Measurements from ENCODE around the gene PTPRK. TPM values are rescaled to one million over a fixed set of nuclear protein-coding genes. Genes with fewer than 3 reads are reported as not detected.

PTPRK gene
- total RNA-seq, 4 donors from 2014 or later: 7.3 to 22.9 (median 13.0) TPM

DNA sequence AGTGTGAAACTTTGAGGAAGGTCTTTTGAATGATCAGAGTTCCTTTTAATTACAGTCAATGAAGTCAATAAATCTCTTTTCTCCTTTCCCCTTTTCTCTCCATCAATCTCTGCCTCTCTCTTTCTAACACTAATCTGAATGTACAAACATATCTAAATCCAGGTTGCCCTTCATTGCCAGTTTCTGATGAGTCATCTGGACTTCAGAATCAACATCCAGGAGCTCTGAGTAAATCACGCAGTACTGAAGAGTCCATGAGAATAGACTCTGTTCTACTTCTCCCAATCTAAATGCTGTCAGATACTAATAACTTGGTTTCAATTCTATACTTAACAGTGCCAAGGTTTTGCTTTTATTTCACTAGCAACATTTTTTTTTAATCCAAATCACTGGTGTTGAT lies 380.9 kb downstream of the PTPRK start:
- no peak for DNase-seq
- Histone ChIP-seq H3K9me3 (no peaks in the 10 kb centered on the region), H3K27me3 (no peaks in the 10 kb centered on the region), H3K4me3 (no peak overlapping the region), H3K36me3 (no peaks in the 10 kb centered on the region), H3K27ac (no peak overlapping the region), H3K4me1 (peaks cover 0 to 7% of the 10 kb centered on the region in 2 donors)
- peak; percentile 73 to 88 for ATAC-seq
- TF ChIP-seq, protein P1, sequence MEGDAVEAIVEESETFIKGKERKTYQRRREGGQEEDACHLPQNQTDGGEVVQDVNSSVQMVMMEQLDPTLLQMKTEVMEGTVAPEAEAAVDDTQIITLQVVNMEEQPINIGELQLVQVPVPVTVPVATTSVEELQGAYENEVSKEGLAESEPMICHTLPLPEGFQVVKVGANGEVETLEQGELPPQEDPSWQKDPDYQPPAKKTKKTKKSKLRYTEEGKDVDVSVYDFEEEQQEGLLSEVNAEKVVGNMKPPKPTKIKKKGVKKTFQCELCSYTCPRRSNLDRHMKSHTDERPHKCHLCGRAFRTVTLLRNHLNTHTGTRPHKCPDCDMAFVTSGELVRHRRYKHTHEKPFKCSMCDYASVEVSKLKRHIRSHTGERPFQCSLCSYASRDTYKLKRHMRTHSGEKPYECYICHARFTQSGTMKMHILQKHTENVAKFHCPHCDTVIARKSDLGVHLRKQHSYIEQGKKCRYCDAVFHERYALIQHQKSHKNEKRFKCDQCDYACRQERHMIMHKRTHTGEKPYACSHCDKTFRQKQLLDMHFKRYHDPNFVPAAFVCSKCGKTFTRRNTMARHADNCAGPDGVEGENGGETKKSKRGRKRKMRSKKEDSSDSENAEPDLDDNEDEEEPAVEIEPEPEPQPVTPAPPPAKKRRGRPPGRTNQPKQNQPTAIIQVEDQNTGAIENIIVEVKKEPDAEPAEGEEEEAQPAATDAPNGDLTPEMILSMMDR (IDR thresholded peaks at IDR 0.05 in 4 of 5, conservative IDR thresholded peaks at IDR 0.05 in 1 of 5): no peak
- TF ChIP-seq POLR2A (IDR thresholded peaks at IDR 0.05): no peak
- in situ Hi-C loops (cut with MboI; ENCODE audit: low sequenced_read_pairs in 4 of 4): no loop called here
- intact Hi-C loops (cut with DNase I; ENCODE audit: low total_unique reads): no loop called here

DNA sequence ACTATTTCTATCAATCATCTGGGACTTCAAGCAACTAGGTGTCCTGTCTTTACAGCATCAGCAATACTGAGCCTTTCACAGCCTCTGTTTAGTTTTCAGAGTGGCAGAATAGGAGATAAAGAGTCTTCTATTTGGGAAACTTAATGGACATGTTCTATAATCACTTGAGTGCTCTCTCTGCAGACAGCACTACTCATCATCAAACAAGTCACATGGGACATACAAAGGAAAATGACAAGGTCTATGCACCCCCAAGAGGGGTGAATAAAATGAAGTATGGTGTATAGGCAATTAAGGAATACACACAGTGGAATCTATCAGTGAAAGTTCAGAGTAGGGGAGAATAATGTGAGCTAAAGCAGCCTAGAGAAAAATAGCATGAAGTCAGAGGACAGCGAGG lies 381.7 kb downstream of the PTPRK start:
- DNase-seq (no peak), ATAC-seq (no peak)
- TF ChIP-seq, protein P1 (IDR thresholded peaks at IDR 0.05 in 4 of 5, conservative IDR thresholded peaks at IDR 0.05 in 1 of 5): no peak
- no peak for TF ChIP-seq POLR2A (IDR thresholded peaks at IDR 0.05)
- no peaks in the 10 kb centered on the region for H3K36me3 ChIP-seq
- H3K4me3 ChIP-seq: no peak overlapping the region
- intact Hi-C loops (cut with DNase I; ENCODE audit: low total_unique reads) (no loop called here), in situ Hi-C loops (cut with MboI; ENCODE audit: low sequenced_read_pairs in 4 of 4) (no loop called here)
- H3K4me1 ChIP-seq: peaks cover 0 to 7% of the 10 kb centered on the region in 2 donors
- no peak overlapping the region for H3K27ac ChIP-seq
- H3K27me3 ChIP-seq: no peaks in the 10 kb centered on the region
- H3K9me3 ChIP-seq: no peaks in the 10 kb centered on the region

DNA sequence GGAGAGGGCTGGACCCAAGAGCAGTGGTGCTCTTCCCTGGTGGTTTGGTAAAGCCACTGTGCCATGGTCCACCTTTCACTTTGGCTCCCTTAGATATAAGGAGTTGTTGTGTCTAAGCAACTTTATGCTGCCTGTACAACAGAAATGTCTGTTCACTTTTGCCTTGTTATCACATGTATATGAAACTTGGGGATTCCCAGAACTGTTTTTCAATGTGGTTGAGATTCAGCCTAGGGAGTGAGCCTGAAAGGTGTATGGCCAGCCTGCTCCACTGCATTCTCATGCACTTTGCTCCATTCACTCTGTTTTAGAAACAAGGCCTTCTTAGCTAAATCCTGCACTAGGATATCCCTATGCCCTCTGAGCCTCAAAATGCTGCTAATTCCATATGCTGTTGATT lies 385.1 kb downstream of the PTPRK start:
- no peaks in the 10 kb centered on the region for H3K9me3 ChIP-seq
- no peak overlapping the region for H3K27ac ChIP-seq
- in situ Hi-C loops (cut with MboI; ENCODE audit: low sequenced_read_pairs in 4 of 4) (no loop called here), intact Hi-C loops (cut with DNase I; ENCODE audit: low total_unique reads) (no loop called here)
- H3K4me3 ChIP-seq: no peak overlapping the region
- DNase-seq: no peak
- H3K27me3 ChIP-seq: no peaks in the 10 kb centered on the region
- no peak for ATAC-seq
- H3K36me3 ChIP-seq: no peaks in the 10 kb centered on the region
- TF ChIP-seq, protein P1 (IDR thresholded peaks at IDR 0.05 in 4 of 5, conservative IDR thresholded peaks at IDR 0.05 in 1 of 5): no peak
- peaks cover 0 to 7% of the 10 kb centered on the region in 2 donors for H3K4me1 ChIP-seq

DNA sequence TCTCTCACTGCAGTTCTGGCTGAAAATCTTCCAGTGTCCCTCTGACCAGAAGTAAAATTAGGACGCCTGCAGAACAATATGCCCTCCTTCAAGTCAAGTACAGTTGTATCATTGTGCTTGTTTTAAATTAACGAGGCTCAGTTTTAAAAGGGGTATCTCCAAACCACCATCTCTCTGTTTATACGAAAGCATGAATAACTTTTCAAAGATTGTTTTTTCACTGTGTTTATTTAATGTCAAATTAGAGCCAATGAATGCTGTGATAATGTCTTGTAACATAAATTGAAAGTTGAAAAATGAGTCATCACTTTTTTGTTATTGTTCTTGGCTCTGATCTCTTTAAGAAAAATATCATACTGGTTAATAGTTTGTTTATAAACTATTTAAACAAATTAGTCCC lies 388.8 kb downstream of the PTPRK start:
- Histone ChIP-seq H3K4me1 (no peaks in the 10 kb centered on the region), H3K9me3 (no peaks in the 10 kb centered on the region), H3K27me3 (no peaks in the 10 kb centered on the region), H3K4me3 (no peak overlapping the region), H3K36me3 (no peaks in the 10 kb centered on the region), H3K27ac (no peak overlapping the region)
- intact Hi-C loops (cut with DNase I; ENCODE audit: low total_unique reads) (no loop called here), in situ Hi-C loops (cut with MboI; ENCODE audit: low sequenced_read_pairs in 4 of 4) (no loop called here)
- ATAC-seq (no peak), DNase-seq (no peak)
- TF ChIP-seq POLR2A (IDR thresholded peaks at IDR 0.05): no peak
- TF ChIP-seq, protein P1 (IDR thresholded peaks at IDR 0.05 in 4 of 5, conservative IDR thresholded peaks at IDR 0.05 in 1 of 5): no peak

DNA sequence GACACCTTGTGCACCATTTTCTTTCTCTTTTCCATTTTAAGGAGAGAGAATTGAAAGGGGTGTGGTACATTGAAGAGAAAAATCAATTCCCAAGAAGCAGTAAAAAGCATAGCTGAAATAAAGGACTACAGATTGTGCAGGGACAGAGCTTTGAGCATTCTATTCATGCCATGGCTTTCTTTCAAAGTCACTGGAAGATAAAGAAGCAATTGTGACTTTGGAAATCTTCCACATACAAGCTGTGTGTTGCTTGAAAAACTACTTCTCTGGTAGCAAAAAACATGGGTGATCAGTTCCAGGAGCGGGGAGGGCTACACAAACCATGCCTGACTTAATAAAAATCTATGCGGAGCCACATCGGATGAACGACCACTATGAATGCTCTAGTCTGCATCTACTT lies 389.4 kb downstream of the PTPRK start:
- intact Hi-C loops (cut with DNase I; ENCODE audit: low total_unique reads): no loop called here
- no peak overlapping the region for H3K27ac ChIP-seq
- no peaks in the 10 kb centered on the region for H3K4me1 ChIP-seq
- no peaks in the 10 kb centered on the region for H3K9me3 ChIP-seq
- DNase-seq: no peak
- no peak overlapping the region for H3K4me3 ChIP-seq
- in situ Hi-C loops (cut with MboI; ENCODE audit: low sequenced_read_pairs in 4 of 4): no loop called here
- ATAC-seq: no peak
- no peaks in the 10 kb centered on the region for H3K36me3 ChIP-seq
- H3K27me3 ChIP-seq: no peaks in the 10 kb centered on the region
- TF ChIP-seq POLR2A (IDR thresholded peaks at IDR 0.05): no peak
- TF ChIP-seq, protein P1 (IDR thresholded peaks at IDR 0.05 in 4 of 5, conservative IDR thresholded peaks at IDR 0.05 in 1 of 5): no peak
